Activated CD8-positive, alpha-beta T cell treated with anti-CD3 and anti-CD28 coated beads, Interleukin-2, amount 10 ng/mL, durations not matched to agents 7 days and 5 days (primary cell): Measurements from ENCODE around the gene NUAK2. TPM values are rescaled to one million over a fixed set of nuclear protein-coding genes. Genes with fewer than 3 reads are reported as not detected.

ENCODE experiments used
- ATAC-seq: fragments of 150-1000 bp; cut with Tn5 transposase; one replicate; pipeline ENCODE4 v1.10.0; 2021; ENCODE audit warnings: moderate library complexity
- CTCF ChIA-PET: fragments of 350-600 bp; sonication (Branson Sonifier 250); formaldehyde crosslinking; loops from one replicate; lab custom pipeline; 2021; ENCODE audit warnings: antibody characterized with exemption; lab: Charles Lee
- POLR2A ChIA-PET: fragments of 350-600 bp; sonication (Branson Sonifier 250); formaldehyde crosslinking; loops from one replicate; lab custom pipeline; 2021; ENCODE audit warnings: antibody characterized with exemption; lab: Charles Lee
- DNase-seq: peaks from one replicate; pipeline ENCODE4 v3.0.0-alpha.2; 2020
- H3K27ac Mint-ChIP-seq: one replicate; pipeline ENCODE4 v1.8.0; 2021; ENCODE audit warnings: mild to moderate bottlenecking, mixed read lengths
- H3K27me3 Mint-ChIP-seq: one replicate; pipeline ENCODE4 v1.8.0; 2021; ENCODE audit warnings: low read depth, mixed read lengths
- H3K36me3 Mint-ChIP-seq: one replicate; pipeline ENCODE4 v1.8.0; 2021; ENCODE audit warnings: low read depth, mixed read lengths
- H3K4me1 Mint-ChIP-seq: one replicate; pipeline ENCODE4 v1.8.0; 2021; ENCODE audit warnings: low read depth, mixed read lengths
- H3K4me3 Mint-ChIP-seq: one replicate; pipeline ENCODE4 v1.8.0; 2021; ENCODE audit warnings: mild to moderate bottlenecking, mixed read lengths
- H3K9me3 Mint-ChIP-seq: one replicate; pipeline ENCODE4 v1.8.0; 2022; ENCODE audit warnings: mixed read lengths; ENCODE audit not compliant: insufficient read depth
- total RNA-seq, 2 experiments: library from RNA; stranded (reverse); gene quantifications; one replicate each; pipeline ENCODE4 v1.2.3, GENCODE V29; 2021

Gene NUAK2
- total RNA-seq, 2 experiments from 2014 or later = 1.6 TPM

DNA sequence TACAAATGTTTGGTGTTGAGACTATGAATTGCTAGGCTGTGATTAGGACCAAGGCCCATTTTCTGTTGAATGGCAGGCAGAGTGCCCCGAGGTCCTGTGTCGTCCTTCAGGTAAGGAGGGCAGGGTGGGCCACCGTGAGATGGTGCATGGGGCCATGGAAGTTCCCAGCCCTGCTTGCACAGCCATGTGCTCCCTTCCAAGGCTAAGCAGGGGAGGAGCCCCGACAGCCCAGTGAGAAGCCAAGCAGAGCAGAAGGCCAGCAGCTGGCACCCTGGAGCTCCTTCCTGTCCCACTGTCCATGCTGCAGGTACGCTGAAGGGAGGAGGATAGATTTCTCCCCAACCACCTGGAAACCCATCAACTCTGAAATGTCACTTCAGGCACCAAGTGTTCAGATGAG, 8.2 kb upstream of the NUAK2 start:
- no peaks in the 10 kb centered on the region for H3K9me3 Mint-ChIP-seq
- no peak for DNase-seq
- ATAC-seq = no peak
- no peak overlapping the region for H3K4me3 Mint-ChIP-seq
- peaks cover 7% of the 10 kb centered on the region for H3K4me1 Mint-ChIP-seq
- CTCF ChIA-PET = interaction anchor here (0.9 to 25.3 kb wide), 2 partner anchors 24 to 45 kb away, joined by 4 to 1266 read pairs; no protein-coding TSS in a partner anchor
- H3K27ac Mint-ChIP-seq = no peak overlapping the region
- H3K27me3 Mint-ChIP-seq = peaks cover 48% of the 10 kb centered on the region
- POLR2A ChIA-PET = no interaction called here
- no peaks in the 10 kb centered on the region for H3K36me3 Mint-ChIP-seq

DNA sequence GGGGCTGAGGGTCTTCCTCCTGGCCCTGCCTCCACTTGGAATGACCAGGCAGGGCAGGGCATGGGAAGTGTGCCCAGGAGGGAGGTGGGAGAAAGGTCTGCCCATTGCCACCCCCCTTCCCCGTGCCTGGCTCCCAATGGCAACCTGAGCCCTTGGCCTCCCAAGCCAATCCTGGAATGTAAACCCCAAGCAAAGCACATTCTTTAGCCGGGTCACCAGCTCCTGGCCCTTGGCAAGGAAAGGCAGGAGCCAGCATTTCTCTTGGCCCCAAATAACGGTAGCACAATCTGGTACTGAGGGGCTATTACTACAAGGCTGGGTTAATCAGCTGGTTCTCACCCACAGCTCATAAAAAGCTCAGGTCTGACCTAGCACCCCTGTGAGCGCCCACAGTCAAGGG, 6.9 kb upstream of the NUAK2 start:
- H3K4me3 Mint-ChIP-seq = no peak overlapping the region
- H3K9me3 Mint-ChIP-seq = no peaks in the 10 kb centered on the region
- no peak overlapping the region for H3K27ac Mint-ChIP-seq
- no peaks in the 10 kb centered on the region for H3K36me3 Mint-ChIP-seq
- ChIA-PET CTCF (interaction anchor here (0.8 to 25.3 kb wide), 4 partner anchors 11 to 60 kb away, joined by 3 to 1266 read pairs (median 3); no protein-coding TSS in a partner anchor), POLR2A (no interaction called here)
- DNase-seq = no peak
- H3K4me1 Mint-ChIP-seq = peaks cover 8% of the 10 kb centered on the region
- H3K27me3 Mint-ChIP-seq = peaks cover 51% of the 10 kb centered on the region
- no peak for ATAC-seq

DNA sequence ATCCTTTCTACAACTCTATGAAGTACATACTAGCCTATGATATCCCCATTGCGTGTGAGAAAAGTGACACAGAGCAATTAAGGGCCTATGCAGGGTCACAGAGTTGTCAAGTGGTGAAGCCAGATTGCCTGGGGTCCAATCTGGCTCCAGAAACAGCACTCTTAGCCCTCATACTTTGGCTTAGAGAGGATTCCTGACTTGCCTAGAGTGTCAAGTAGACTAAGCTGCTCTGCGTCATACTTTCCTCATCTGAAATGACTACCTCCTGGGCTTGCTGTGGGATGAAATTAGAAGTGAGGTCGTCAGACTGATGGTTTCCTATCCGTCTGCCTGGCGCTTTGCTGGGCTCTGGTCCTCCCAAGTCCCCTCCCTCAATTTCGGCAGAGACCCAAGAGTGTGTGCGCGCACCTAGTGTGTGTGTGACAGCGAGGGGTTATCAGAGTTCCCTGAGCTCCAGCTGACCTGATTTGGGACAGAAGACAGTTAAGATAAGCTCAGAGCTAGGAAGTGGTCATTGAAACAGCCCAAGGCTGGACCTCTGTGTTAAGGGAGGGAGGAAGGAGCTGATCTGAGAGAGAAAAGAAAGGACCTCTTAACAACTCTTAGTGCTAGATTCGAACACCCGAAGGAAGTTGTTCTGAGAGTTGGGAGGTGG, 5.4 kb upstream of the NUAK2 start:
- peaks cover 10% of the 10 kb centered on the region for H3K4me1 Mint-ChIP-seq
- no peaks in the 10 kb centered on the region for H3K9me3 Mint-ChIP-seq
- ATAC-seq (no peak), DNase-seq (no peak)
- no peak overlapping the region for H3K27ac Mint-ChIP-seq
- peaks cover 47% of the 10 kb centered on the region for H3K27me3 Mint-ChIP-seq
- ChIA-PET POLR2A (interaction anchor here (0.8 kb wide), 1 partner anchor 14 kb away, joined by 3 read pairs; no protein-coding TSS in a partner anchor), CTCF (interaction anchor here (0.8 to 25.3 kb wide), 9 partner anchors 9 to 198 kb away, joined by 3 to 1266 read pairs (median 12); no protein-coding TSS in a partner anchor)
- no peaks in the 10 kb centered on the region for H3K36me3 Mint-ChIP-seq
- no peak overlapping the region for H3K4me3 Mint-ChIP-seq

DNA sequence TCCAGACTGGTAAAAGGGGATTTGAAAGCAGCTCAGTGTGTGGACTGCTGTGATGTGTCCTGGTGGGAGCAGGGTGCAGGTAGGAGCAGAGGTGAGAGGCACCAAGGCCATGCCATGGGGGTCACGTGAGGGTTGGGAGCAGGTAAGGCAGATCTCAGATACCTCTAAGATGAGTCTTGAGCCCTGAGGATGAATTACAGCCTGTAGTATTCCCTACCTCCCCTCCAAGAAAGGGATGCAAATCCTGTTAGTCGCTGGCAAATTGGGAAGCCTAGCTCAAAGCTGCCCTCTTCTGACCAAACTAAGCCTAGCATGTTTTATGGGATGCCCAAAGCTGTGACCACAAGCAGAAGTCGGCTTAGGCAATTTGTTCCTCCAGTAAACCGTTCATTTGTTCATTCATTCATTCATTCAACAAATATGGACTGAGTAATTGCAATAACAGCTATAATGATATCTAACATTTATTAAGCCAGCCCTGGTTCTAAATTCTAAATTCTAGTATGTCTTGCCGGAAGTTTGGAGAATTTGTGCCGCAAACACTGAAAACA, 3.9 kb upstream of the NUAK2 start:
- DNase-seq (peak; percentile 66), ATAC-seq (no peak)
- Mint-ChIP-seq H3K4me3 (no peak overlapping the region), H3K27ac (no peak overlapping the region), H3K4me1 (peaks cover 20% of the 10 kb centered on the region), H3K36me3 (no peaks in the 10 kb centered on the region), H3K9me3 (no peaks in the 10 kb centered on the region), H3K27me3 (peaks cover 48% of the 10 kb centered on the region)
- POLR2A ChIA-PET = interaction anchor here (0.7 to 1.7 kb wide), 4 partner anchors 12 to 52 kb away, joined by 3 to 7 read pairs (median 4); no protein-coding TSS in a partner anchor
- CTCF ChIA-PET = interaction anchor here (0.6 to 25.3 kb wide), 33 partner anchors 8 to 334 kb away, joined by 3 to 1266 read pairs (median 5); partner anchors contain the start of gene RBBP5

DNA sequence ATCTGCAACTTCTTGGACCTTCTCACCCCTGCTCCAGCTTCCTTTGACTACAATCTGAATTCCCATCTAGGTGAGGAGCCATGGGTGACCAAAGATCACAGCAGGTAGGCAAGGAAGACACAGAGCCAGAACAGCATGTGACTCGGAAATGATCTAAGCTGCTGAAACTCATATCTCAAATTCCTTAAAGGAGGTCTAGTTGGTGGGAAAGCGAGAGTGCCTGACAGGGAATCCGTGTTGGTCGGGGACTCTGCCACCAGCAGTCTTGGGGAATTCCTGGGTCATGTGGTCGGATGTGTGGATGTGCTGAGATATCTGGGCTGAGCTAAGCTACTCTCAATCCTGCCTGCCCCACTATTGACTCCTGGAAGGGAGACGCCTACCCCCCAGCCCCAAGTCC, 3.2 kb upstream of the NUAK2 start:
- H3K36me3 Mint-ChIP-seq = no peaks in the 10 kb centered on the region
- H3K27ac Mint-ChIP-seq = no peak overlapping the region
- H3K4me3 Mint-ChIP-seq = no peak overlapping the region
- ATAC-seq (no peak), DNase-seq (no peak)
- peaks cover 49% of the 10 kb centered on the region for H3K27me3 Mint-ChIP-seq
- CTCF ChIA-PET = interaction anchor here (0.6 to 25.3 kb wide), 28 partner anchors 8 to 314 kb away, joined by 3 to 1266 read pairs (median 6); partner anchors contain the start of gene RBBP5
- POLR2A ChIA-PET = interaction anchor here (0.7 to 1.7 kb wide), 4 partner anchors 11 to 51 kb away, joined by 3 to 7 read pairs (median 4); no protein-coding TSS in a partner anchor
- peaks cover 25% of the 10 kb centered on the region for H3K4me1 Mint-ChIP-seq
- no peaks in the 10 kb centered on the region for H3K9me3 Mint-ChIP-seq

DNA sequence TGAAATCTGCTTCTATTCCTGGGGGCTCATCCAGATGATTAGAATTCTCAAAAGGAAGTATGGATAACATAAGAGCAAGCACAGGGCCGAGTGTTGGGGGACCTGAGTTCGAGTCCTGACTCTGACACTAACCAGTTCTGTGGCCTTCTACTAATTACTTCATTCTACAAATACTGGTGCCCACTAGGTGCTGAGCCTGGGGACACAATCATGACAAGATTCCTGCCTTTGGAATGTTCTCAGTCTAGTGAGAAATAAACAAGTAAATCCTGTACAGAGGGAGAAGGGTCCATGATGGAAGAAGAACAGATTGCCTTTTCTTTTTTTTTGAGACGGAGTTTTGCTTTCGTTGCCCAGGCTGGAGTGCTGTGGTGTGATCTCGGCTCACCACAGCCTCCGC, 2.2 kb upstream of the NUAK2 start:
- peaks cover 43% of the 10 kb centered on the region for H3K27me3 Mint-ChIP-seq
- ATAC-seq = no peak
- POLR2A ChIA-PET = no interaction called here
- H3K27ac Mint-ChIP-seq = no peak overlapping the region
- no peak overlapping the region for H3K4me3 Mint-ChIP-seq
- CTCF ChIA-PET = interaction anchor here (0.9 to 25.3 kb wide), 10 partner anchors 11 to 315 kb away, joined by 3 to 1266 read pairs (median 16); no protein-coding TSS in a partner anchor
- DNase-seq = no peak
- H3K9me3 Mint-ChIP-seq = no peaks in the 10 kb centered on the region
- H3K36me3 Mint-ChIP-seq = no peaks in the 10 kb centered on the region
- peaks cover 33% of the 10 kb centered on the region for H3K4me1 Mint-ChIP-seq

DNA sequence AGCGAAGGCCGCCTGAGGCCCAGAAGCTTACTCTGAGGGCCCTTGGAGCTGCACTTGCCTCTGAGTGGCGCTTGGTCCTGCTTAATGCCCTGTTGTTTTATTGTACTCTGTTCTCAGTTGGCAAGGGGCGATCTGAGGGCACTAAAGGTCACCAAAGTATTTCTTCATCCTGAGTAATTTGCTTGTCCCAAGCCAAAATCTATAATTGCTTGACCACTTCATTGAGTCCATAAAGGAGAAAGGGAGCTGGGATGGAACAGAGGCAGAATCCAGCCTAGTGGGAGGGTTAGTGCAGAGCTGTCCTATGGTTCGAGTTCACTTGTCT, 376 bp upstream of the NUAK2 start:
- peaks cover 41% of the 10 kb centered on the region for H3K27me3 Mint-ChIP-seq
- H3K9me3 Mint-ChIP-seq = no peaks in the 10 kb centered on the region
- POLR2A ChIA-PET = interaction anchor here (1.0 to 5.1 kb wide), 3 partner anchors 34 to 48 kb away, joined by 3 to 34 read pairs (median 6); no protein-coding TSS in a partner anchor
- H3K4me1 Mint-ChIP-seq = peaks cover 46% of the 10 kb centered on the region
- no peaks in the 10 kb centered on the region for H3K36me3 Mint-ChIP-seq
- DNase-seq (no peak), ATAC-seq (no peak)
- CTCF ChIA-PET = interaction anchor here (0.8 to 25.3 kb wide), 7 partner anchors 10 to 180 kb away, joined by 3 to 1266 read pairs (median 5); no protein-coding TSS in a partner anchor
- H3K27ac Mint-ChIP-seq = no peak overlapping the region
- H3K4me3 Mint-ChIP-seq = peak overlapping the region; percentile 87

DNA sequence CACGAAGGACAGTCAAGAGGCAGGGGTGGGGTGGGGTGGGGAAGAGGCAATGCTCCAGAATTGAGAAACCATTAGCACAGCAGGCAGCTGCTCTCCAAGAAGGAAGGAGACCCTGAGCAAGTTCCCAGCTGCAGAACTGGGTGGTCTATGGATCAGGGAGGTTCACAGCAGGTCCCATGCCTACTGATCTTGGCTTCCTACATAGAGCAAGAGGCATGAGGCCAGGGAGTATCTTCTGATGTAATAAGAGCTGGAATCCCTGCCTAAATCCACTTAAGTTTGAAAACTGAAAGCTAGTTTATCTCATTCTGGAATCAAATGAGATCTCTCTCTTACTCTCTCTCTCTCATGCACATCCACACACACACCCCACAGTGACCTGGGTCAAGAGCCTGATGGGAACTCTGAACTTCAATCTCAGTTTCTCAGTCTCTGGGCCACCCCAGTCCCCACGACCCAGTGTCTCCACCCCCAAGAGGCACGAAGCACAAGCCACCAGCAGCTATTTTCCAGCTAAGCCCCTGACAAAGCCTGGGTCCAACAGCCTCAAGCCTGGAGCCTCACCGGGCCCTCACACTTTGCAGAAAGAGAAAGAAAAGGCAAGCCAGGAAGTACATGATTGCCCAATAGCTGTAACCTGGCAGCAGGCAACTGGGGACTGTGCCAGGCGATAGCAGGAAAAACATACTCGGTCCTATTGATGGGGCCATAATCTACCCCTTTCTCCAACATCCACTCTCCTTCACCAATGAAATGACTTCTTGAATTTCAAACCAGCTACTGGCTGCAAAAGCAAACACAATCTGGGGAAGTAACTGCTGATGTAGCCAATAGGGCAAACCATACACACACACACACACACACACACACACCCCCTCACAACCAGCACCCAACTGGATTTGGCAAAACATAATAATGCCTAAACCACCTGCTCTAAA, 2.2 kb downstream of the NUAK2 start:
- no peaks in the 10 kb centered on the region for H3K9me3 Mint-ChIP-seq
- CTCF ChIA-PET = interaction anchor here (0.7 to 25.3 kb wide), 8 partner anchors 9 to 258 kb away, joined by 3 to 1266 read pairs (median 6); no protein-coding TSS in a partner anchor
- no peak overlapping the region for H3K27ac Mint-ChIP-seq
- peaks cover 63% of the 10 kb centered on the region for H3K4me1 Mint-ChIP-seq
- ATAC-seq = peak; percentile 17
- DNase-seq = peak; percentile 31
- peak overlapping the region; percentile 87 for H3K4me3 Mint-ChIP-seq
- POLR2A ChIA-PET = interaction anchor here (0.5 to 5.1 kb wide), 4 partner anchors 31 to 317 kb away, joined by 4 to 34 read pairs (median 6); no protein-coding TSS in a partner anchor
- H3K36me3 Mint-ChIP-seq = no peaks in the 10 kb centered on the region
- H3K27me3 Mint-ChIP-seq = peaks cover 22% of the 10 kb centered on the region

DNA sequence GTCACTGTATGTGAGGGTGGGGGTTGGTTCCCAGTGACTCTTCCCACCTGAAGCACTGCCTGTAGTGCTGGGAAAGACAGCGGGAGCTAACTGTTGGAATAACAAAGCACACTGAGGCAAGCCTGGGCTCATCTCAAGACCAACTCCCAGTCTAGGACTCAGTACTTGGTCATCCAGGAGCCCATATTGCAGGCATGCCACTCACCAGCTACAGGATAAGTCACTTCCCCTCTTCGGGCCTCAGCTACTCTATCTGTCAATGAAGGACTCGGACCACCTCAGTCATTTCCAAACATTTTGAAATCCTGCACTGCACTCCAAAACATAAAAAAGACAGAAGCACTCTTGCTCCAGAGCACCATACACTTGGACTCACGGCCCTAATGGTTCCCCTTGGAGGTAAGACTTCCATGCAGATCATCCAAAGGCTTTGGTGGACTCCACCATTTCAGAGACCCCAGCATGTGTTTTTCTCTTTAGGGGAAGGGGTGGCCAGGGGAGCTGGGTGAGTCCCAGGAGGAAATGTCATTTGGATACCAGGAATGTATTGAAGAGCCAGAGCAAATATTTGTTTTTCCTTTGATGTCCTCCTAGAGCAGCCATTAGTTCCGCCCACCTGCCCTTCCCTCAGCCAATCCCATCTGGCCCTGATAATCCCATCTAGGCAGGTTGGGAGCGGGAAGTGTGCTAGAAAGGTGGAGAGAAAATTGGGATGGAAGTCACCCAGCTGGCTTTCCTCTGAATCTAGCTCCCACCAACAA, 3.1 kb downstream of the NUAK2 start:
- no peak overlapping the region for H3K4me3 Mint-ChIP-seq
- ChIA-PET CTCF (interaction anchor here (0.8 to 25.3 kb wide), 8 partner anchors 8 to 206 kb away, joined by 3 to 1266 read pairs (median 4); no protein-coding TSS in a partner anchor), POLR2A (interaction anchor here (0.5 to 5.1 kb wide), 5 partner anchors 31 to 276 kb away, joined by 3 to 34 read pairs (median 5); no protein-coding TSS in a partner anchor)
- ATAC-seq (no peak), DNase-seq (no peak)
- H3K9me3 Mint-ChIP-seq = no peaks in the 10 kb centered on the region
- peaks cover 16% of the 10 kb centered on the region for H3K27me3 Mint-ChIP-seq
- no peaks in the 10 kb centered on the region for H3K36me3 Mint-ChIP-seq
- H3K27ac Mint-ChIP-seq = no peak overlapping the region
- H3K4me1 Mint-ChIP-seq = peaks cover 71% of the 10 kb centered on the region

DNA sequence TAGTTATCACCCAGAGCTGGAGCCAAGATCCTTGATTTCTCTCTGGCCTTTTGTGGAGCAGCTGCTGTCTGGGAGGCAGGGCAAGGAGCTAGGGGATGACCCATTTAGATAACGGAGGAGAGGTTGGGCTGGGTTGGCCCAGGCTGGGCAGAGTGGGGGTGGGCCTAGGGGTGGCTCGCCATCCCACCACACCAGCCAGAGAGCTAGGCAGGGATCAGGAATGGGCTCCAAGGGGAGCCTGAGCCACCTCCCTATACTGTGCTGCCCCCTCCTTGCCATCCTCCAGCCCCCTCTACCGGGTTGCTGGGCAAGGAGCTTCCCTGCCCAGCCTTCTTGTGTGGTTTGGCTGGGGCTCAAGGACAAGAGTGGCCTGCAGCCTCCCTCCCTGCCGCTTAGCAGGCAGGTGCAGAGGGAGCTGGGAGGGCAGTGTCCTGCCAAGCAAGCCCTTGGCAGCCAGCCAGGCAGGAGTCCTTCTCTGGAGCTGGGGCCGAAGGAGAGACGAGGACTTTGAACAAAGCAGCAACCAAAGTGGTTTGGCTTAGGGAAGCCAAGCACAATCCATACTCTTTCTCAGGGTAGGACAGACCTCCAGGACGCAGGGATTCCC, 4.1 kb downstream of the NUAK2 start:
- H3K27ac Mint-ChIP-seq = no peak overlapping the region
- DNase-seq (no peak), ATAC-seq (no peak)
- no peak overlapping the region for H3K4me3 Mint-ChIP-seq
- ChIA-PET POLR2A (interaction anchor here (0.5 to 5.1 kb wide), 4 partner anchors 30 to 277 kb away, joined by 3 to 34 read pairs (median 4); no protein-coding TSS in a partner anchor), CTCF (interaction anchor here (0.8 to 25.3 kb wide), 5 partner anchors 8 to 88 kb away, joined by 3 to 1266 read pairs (median 6); no protein-coding TSS in a partner anchor)
- H3K4me1 Mint-ChIP-seq = peaks cover 80% of the 10 kb centered on the region
- H3K27me3 Mint-ChIP-seq = peaks cover 16% of the 10 kb centered on the region
- no peaks in the 10 kb centered on the region for H3K9me3 Mint-ChIP-seq
- no peaks in the 10 kb centered on the region for H3K36me3 Mint-ChIP-seq
